ENCODE data around the gene COG8. TPM values are rescaled to one million over a fixed set of nuclear protein-coding genes. Genes with fewer than 3 reads are reported as not detected.

COG8 gene
- total and polyA plus RNA-seq, 9 of the 15 experiments (the other 6 are each of a cell fraction or from before 2014, with no cell fraction given): 3.7 to 42.6 (median 30.1) TPM

DNA sequence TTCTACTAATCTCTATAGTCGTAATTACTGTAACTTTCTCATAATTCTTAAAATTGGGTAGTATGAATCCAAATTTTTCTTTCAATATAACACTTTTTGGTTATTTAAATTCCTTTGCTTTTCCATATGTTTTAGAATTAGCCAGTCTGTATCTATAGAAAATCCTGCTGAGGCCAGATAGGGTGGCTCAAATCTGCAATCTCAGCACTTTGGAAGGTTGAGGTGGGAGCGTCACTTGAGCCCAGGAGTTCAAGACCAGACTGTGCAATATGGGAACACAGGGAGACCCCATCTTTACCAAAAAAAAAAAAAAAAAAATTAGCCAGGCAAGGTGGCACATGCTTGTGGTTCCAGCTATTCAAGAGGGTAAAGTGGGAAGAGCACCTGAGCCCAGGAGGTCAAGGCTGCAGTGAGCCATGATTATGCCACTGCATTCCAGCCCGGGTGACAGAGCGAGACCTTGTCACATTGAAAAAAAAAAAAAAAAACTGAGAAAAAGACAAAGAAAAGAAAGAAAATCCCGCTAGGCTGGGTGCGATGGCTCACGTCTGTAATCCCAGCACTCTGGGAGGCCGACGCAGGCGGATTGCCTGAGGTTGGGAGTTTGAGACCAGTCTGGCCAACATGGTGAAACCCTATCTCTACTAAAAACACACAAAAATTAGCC lies 37.2 kb upstream of the COG8 start:
- Histone ChIP-seq H3K27ac (ENCODE audit: extremely low read depth, low read depth, low read length) (no peak overlapping the region), H3K9me3 (replicated peaks; ENCODE audit: control insufficient read depth, insufficient read depth, low read depth, low read length) (no peaks in the 10 kb centered on the region), H3K27me3 (ENCODE audit: control insufficient read depth in 2 of 2, insufficient read depth in 2 of 2, low read length in 2 of 2) (no peaks in the 10 kb centered on the region), H3K4me2 (ENCODE audit: insufficient read depth, low read length) (no peak overlapping the region), H3K36me3 (ENCODE audit: control insufficient read depth, insufficient read depth, low read length) (peaks cover 80% of the 10 kb centered on the region; the same call in 2 of the 3 replicates), H3K4me3 (no peak overlapping the region), H3K79me2 (ENCODE audit: control insufficient read depth, insufficient read depth, low read length) (peaks cover 9% of the 10 kb centered on the region; the same call in 2 of the 3 replicates), H3K9me1 (ENCODE audit: control insufficient read depth, insufficient read depth, low read length) (no peaks in the 10 kb centered on the region), H3K4me1 (replicated peaks in 1 of 2; ENCODE audit: control insufficient read depth in 2 of 2, insufficient read depth in 2 of 2, low read length in 2 of 2) (no peaks in the 10 kb centered on the region), H3K9ac (ENCODE audit: insufficient read depth in 1 of 2, low read depth in 2 of 2, low read length in 2 of 2) (no peak overlapping the region), H4K20me1 (replicated peaks; ENCODE audit: control insufficient read depth, insufficient read depth, low read length) (no peaks in the 10 kb centered on the region), H2AFZ (ENCODE audit: low read depth, low read length) (no peak overlapping the region)
- in situ Hi-C loops (cut with MboI): no loop called here
- FAIRE-seq: no peak
- TF ChIP-seq ZNF41 (CRISPR knock-in tag; conservative IDR thresholded peaks at IDR 0.05): no peak
- peak; percentile 81 for TF ChIP-seq MAFK (IDR thresholded peaks at IDR 0.05; ENCODE audit: low read length)
- TF ChIP-seq, protein P1, sequence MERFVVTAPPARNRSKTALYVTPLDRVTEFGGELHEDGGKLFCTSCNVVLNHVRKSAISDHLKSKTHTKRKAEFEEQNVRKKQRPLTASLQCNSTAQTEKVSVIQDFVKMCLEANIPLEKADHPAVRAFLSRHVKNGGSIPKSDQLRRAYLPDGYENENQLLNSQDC (CRISPR knock-in tag; IDR thresholded peaks at IDR 0.05): no peak
- no peak for TF ChIP-seq MTA2 (IDR thresholded peaks at IDR 0.05; ENCODE audit: low read depth)
- TF ChIP-seq ZNF699 (CRISPR knock-in tag; IDR thresholded peaks at IDR 0.05; ENCODE audit: insufficient replicate concordance): no peak
- TF ChIP-seq ZNF707 (CRISPR knock-in tag; conservative IDR thresholded peaks at IDR 0.05): no peak
- TF ChIP-seq ZNF316 (IDR thresholded peaks at IDR 0.05): peak; percentile 90
- peak; percentile 80 for TF ChIP-seq MAFF (IDR thresholded peaks at IDR 0.05; ENCODE audit: low read length)
- TF ChIP-seq MAFG (tag; conservative IDR thresholded peaks at IDR 0.05): peak; percentile 75
- no peak for TF ChIP-seq ZNF174 (CRISPR knock-in tag; IDR thresholded peaks at IDR 0.05)
- TF ChIP-seq ZNF24 (IDR thresholded peaks at IDR 0.05): no peak
- peak; percentile 81 for TF ChIP-seq C11orf30 (IDR thresholded peaks at IDR 0.05; ENCODE audit: low read depth)
- 96% methylated on average over 9 of the region's 10 CpGs for WGBS (ENCODE audit: insufficient coverage, low coverage, missing lambda C conversion rate)
- POLR2A ChIA-PET: interaction anchor here (0.6 to 1.5 kb wide), 4 partner anchors 7 to 22 kb away, joined by 3 to 4 read pairs (median 4); no protein-coding TSS in a partner anchor
- intact Hi-C loops (cut with micrococcal nuclease): no loop called here
- no peak for DNase-seq (ENCODE audit: extremely low read depth in 1 of 4, low spot score in 3 of 4)
- BruUV-seq (replicated peaks): no TSS peak
- ATAC-seq: no peak
- CTCF ChIA-PET (ENCODE audit: low intra/inter-chr PET ratio): no interaction called here

All from K562 (cell line).